ENCODE data around the gene SSR4. TPM values are rescaled to one million over a fixed set of nuclear protein-coding genes. Genes with fewer than 3 reads are reported as not detected.

Gene SSR4
- total and polyA plus RNA-seq, 2 of the 8 experiments (the other 6 are each of a cell fraction or from before 2014, with no cell fraction given) = 168 to 642 TPM

- TF ChIP-seq JUND (IDR thresholded peaks at IDR 0.05; ENCODE audit: low read length) (no peak), POLR2AphosphoS5 (IDR thresholded peaks at IDR 0.05; ENCODE audit: low read depth, low read length) (no peak)
These were observed 11.6 kb upstream of the SSR4 start (continued) for GRCh38 chrX:153782871-153783270.

All from H1 (cell line).